UCSD-AML1 (cell line): ENCODE results near the gene SLC41A3.
"Not testable (repeated sequence)": the region's sequence is repeated elsewhere in the genome, so short reads cannot be mapped to it uniquely, and the experiment has no call there.

Experiments
- DNase-seq: peaks from one replicate; lab custom pipeline; 2025; ENCODE audit not compliant: unreplicated experiment; lab: John Stamatoyannopoulos, UW

Gene SLC41A3

DNA sequence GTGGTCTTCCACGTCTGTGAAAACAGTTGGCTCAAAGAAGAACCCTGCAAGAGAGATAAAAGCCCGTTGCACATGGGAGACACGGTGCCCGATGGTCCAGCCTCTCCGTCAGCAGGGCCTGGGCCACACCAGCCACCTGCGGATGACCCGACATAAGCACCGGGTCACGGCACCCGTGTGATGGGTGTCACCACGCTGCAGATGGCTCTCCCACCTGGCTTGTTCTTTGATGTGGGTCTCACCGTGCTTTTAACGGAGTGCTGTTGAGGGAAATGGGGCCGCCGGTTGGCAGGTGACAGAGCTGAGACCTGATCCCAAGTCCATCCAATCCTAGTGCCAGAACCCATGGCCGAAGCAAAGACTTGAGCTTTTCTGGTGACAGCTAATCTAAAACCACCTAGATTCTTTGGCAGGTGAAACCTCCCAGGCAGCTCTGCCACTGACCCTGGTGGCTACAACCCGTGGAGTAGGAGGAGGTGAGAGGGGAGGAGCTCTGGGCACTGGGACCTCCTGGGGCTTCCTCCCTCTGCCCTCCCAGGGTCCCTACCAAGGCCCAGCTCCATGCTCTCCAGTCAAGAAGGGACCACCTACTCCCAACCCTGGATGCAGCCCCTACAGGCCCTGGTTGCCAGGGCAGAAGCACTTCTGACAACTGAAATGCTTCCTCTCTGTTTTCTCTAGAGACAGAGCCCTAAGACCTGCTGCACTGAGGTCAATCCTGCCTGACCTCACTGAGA is 23.4 kb upstream of the SLC41A3 start:
- DNase-seq: no peak

DNA sequence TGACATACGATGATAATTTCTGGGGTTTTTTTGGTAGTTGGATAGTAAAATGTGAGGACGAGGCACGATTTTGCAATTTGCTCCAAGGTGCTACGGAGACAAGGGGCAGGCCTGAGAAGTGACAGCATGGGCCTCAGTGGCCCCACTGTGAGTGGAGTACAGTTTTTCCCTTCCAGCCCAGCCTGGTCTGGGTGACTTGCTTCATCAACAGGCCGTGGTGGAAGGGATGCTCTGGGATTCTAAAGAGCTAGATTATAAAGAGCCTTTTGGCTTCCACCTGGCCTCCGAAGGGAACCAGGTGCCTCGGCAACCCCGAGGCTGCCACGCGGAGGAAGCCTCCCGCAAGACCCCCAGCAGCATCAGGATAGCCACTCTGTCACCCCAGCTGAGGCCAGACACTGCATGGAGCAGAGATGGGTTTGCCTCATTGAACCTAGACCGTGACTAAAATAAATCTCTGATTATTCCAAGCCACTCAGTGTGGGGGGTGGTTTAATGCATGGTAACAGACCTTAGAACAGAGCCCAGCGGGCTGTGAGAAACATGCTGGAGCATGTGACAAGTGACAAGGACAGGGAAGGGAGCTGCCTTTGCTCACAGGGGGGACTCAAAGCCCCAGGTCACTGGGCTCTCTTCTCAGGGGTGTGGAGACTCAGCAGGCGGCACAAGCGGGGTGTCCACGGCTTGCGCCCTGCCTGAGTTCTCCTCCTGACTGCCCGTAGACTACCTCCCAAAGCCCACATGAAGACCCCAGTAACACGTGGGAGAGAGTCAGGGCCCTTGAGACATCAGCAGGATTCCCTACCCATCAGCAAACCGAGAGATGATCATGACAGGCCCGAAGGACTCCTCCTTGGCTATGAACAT is 22.6 kb upstream of the SLC41A3 start:
- DNase-seq: no peak

GRCh38 chr3:126105691-126106187 is 21.8 kb upstream of the SLC41A3 start:
- no peak for DNase-seq

DNA sequence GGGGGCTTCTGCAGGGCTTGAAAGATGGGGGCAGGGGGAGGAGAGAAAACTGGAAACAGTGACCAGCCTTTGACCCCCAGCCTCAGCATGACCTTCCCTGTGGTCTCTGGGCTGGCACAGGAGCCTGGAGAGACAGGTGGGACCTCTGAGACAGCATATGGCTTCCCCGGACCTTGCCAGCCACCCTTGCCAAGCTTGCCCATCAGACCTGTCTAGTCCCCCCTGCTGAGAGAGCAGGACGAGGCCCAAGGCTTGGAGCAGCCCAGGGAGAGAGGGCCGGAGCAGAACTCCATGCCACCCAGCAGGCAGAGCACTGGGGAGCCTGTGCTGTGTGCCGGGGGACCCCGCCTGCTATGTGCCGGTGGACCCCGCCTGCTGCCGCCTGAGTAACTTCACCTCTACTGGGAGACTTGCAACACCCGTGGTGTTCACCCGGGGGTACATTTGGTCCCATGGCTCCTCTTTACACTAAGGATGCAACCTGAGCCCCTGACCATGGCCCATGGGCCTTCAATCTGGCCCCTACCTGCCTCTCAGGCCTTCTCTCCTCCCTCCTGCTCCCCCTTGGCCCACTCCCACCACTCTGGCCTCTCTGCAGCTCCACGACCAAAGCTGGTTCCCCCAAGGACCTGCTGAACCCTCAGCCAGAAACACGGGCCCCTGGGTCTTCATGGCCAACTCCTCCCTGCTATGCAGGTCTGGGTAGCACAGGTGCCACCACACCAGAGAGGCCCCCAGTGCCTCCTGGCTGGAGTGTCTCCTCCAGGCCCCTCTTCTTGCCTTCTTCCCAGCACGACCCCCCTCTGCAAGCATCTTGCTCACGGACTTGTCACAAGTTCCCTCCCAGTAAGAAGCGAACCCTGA is 21.1 kb upstream of the SLC41A3 start:
- DNase-seq: no peak

DNA sequence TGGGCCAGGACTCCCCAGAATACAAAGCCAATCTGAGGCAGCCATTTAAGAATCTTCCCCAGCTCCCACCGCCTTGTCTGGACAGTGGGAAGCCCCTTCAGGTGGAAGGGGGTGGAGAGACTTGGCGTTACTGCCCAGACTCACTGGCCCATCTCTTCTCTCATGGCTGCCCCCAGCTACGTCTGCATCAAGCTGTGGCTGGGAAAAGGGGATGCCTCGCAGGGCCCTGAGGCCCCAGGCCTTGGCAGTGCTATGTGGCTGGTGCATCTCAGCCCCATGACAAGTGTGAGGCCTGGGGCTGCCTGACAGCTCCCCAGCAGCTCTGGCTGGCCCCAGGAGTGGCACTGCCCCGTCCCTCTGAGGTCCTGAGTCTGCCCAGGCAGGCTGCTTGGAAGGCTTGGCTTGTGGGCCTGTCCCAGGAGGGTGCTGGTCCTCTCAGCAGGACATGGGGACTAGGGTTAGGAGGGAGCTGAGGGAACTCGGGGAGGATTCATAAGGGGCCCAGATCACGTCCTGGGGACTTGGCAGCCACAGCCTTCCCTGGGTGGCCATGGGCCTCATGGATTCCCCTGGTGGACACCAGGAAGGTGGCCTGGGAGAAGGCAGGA is 20.2 kb upstream of the SLC41A3 start:
- no peak for DNase-seq

- DNase-seq: no peak
Observed at GRCh38 chr3:126103121-126104027, 19.4 kb upstream of the SLC41A3 start.

- no peak for DNase-seq
Observed at GRCh38 chr3:126102530-126102951, 18.6 kb upstream of the SLC41A3 start.

DNA sequence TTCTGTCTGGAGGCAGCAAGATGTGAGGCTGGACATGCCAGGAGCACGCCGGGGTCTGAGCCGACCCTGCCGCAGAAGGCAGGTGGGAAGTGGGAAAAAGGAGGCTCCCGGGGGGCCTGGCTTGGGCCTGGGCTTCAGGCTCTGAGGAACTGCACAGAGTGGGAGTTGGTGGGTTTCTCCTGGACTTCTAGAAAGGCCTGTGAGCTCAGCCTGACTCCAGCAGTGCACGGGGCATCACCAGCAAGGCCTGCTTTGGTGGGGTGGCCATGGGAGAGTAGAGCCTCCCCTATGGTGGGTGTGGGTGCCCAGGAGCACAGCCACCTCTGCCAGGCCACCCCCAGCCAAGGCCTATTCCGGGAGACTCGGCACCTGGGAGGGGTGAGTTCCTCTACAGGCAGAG is 18.1 kb upstream of the SLC41A3 start:
- no peak for DNase-seq

GRCh38 chr3:126101521-126101982 is 17.6 kb upstream of the SLC41A3 start:
- no peak for DNase-seq

- DNase-seq: no peak
Observed at GRCh38 chr3:126100634-126101301, 16.8 kb upstream of the SLC41A3 start.

DNA sequence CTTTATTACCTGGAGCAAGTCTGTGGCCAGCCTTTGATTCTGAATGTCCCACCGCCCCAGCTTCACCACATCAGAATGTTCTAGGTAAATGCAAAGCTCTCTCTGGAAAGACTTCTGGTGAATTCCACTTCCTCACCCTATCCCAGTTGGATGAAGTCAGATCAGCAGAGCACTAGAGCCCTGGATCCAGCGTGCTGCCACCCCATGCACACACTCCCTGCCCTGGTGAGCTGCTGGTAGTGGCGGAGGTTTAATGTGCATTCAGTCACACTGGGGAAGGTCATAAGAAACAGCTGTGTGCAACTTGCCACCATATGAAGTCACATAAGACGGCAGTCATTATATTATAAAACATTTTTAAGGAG is 16.3 kb upstream of the SLC41A3 start:
- DNase-seq: no peak

- no peak for DNase-seq
Observed at GRCh38 chr3:126098391-126098858, 14.5 kb upstream of the SLC41A3 start.

GRCh38 chr3:126097801-126098200 is 13.9 kb upstream of the SLC41A3 start:
- DNase-seq: no peak

GRCh38 chr3:126096274-126096673 is 12.3 kb upstream of the SLC41A3 start:
- DNase-seq: not testable (repeated sequence)

DNA sequence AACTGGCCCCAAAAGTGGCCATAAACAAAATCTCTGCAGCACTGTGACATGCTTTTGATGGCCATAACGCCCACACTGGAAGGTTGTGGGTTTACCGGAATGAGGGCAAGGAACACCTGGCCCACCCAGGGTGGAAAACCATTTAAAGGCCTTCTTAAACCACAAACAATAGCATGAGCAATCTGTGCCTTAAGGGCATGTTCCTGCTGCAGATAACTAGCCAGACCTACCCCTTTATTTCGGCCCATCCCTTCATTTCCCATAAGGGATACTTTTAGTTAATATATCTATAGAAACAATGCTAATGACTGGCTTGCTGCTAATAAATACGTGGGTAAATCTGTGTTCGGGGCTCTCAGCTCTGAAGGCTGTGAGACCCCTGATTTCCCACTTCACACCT is 8.2 kb upstream of the SLC41A3 start:
- not testable (repeated sequence) for DNase-seq

DNA sequence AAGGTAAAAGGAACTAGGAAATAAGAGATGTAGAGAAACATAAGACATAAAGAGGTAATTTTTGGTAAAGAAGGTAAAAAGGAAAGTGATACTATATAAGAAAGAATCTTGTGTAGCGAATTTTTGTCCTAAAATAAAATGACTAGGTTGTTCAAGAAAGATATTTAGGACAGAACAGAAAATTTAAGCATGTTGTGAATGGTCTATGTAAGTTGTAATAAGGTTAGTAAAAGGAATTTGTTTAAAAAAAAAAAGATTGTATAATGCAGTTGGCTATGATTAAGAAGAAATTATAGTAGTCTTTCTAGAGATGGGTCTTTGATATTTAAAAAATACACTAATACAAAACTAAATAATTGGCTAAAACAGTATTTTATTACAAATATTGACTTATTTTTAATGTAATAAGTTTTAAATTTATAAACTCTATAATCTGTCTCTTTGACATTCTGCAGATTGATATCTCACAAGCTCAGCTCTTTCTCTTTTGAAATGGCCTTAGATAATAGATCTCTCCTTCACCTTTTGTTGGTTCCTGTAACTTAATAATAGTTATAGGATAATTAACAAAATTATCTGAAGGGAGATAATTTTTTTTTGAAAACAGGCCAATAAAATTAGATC is 3.7 kb upstream of the SLC41A3 start:
- no peak for DNase-seq

DNA sequence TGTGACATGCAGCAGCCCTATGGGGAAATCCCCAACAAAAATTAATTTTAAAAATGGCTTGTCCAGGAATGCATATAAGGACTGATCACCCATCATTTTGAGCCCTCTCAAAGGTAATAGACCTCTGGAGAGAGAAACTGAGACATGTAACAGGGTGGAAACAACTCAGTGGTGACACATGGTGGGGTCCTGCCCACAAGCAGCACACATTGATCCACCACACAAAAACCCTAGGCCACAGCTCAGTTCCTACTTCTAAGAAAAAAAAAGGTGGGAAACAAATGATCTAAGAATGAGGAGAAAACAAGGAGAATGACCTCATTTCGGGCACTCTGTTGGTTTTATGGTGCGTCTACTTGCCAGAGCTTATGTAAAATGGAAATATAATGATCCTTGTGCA is 1.9 kb upstream of the SLC41A3 start:
- no peak for DNase-seq

DNA sequence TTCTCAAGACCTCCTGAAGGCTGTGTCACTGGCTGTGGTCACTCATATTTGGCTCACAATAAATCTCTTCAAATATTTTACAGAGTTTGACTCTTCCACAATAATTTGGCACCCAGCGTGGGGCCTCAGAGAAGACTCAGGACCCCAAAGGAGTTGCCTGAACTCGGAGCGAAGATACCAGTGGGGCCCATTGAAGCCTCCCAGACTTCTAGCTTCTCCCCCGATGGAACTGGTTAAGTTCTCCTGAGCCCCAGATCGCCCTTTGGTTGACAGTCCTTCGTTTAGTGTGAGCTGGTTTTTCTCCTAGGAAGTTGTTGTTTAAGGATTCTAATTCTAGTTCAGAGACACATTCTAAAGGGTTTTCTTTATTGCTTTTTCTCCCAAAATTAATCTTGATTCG is 1.4 kb upstream of the SLC41A3 start:
- no peak for DNase-seq

DNA sequence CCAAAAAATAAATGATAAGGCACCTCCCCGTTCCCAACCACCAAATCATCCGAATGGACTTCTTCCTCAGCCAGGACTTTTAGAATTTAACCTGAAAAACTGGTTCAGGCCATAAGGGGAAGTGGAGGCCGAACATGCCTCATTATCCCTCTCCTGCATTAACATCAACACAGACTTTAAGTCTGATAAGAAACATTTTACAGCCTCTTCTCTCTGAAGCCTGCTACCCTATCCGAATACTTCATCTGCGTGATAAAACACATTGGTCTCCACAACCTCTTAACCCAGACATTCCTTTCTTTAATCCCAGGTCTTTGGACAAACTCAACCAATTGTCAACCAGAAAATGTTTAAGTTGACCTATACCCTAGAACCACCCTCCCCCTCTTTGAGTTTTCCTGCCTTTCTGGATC is 850 bp upstream of the SLC41A3 start:
- DNase-seq: no peak
